Stimulated activated effector memory CD8-positive, alpha-beta T cell treated with anti-CD3 and anti-CD28 coated beads, Interleukin-12 subunit alpha, Interleukin-12 subunit beta, amount 100 ng/mL, for 72 hours (primary cell): ENCODE results near the gene BCL11B.
"Not testable (repeated sequence)": the region's sequence is repeated elsewhere in the genome, so short reads cannot be mapped to it uniquely, and the experiment has no call there.

Experiments
- ATAC-seq: fragments of 150-1000 bp; cut with Tn5 transposase; 2 replicates; pipeline ENCODE4 v1.10.0; 2021
- DNase-seq, 2 donors: peaks; one replicate each; pipeline ENCODE4 v3.0.0; 2021 to 2022; ENCODE audit warnings: low spot score in 2 of 2
- H3K27ac Mint-ChIP-seq: one replicate; pipeline ENCODE4 v1.8.0; 2022; ENCODE audit warnings: mild to moderate bottlenecking, mixed read lengths
- H3K36me3 Mint-ChIP-seq: one replicate; pipeline ENCODE4 v1.8.0; 2022; ENCODE audit warnings: mild to moderate bottlenecking, mixed read lengths
- H3K4me1 Mint-ChIP-seq: one replicate; pipeline ENCODE4 v1.8.0; 2022; ENCODE audit warnings: mixed read lengths
- H3K4me3 Mint-ChIP-seq: one replicate; pipeline ENCODE4 v1.8.0; 2022; ENCODE audit warnings: mild to moderate bottlenecking, mixed read lengths
- H3K9me3 Mint-ChIP-seq: one replicate; pipeline ENCODE4 v1.8.0; 2022; ENCODE audit warnings: mixed read lengths

BCL11B gene

DNA sequence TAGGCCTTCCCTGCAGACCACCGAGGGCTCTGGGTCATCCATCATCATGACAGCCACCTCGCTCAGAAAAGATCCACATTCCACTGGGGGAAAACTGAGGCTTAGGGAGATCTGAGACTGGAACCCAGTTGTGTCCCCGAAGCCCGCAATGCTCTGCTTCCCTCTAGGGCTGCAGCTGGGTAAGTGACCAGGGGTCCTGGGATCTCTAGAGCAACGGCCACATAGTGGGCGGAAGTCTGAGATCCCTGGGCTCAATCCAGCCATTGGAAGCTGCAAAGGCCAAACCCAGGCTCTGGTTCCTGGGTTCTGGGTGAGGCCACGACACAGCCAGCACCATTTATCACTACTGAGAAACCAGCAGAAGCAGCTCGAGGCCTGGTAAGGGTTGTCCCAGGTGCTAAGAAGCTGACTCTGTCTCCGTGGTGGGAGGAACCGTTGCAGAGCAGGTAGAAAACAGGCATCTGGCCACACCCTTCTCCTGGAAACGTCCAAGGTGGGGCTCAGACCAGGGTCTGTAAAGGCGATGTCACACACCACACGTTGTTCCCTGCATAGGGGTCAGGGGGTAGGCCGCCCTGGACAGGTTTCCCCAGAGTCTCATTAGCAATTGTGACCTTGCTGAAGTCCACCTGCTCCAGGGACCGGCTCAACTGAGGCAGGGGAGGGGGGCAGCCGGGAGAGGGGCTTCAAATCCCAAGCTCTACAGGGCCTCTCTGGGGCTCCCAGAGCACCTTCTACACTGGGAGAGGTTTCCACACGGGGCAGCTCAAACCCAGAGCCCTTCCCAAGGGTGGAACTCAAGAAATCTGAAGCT lies 38.6 kb downstream of the BCL11B start:
- peak overlapping the region; percentile 95 for H3K27ac Mint-ChIP-seq
- ATAC-seq = no peak

DNA sequence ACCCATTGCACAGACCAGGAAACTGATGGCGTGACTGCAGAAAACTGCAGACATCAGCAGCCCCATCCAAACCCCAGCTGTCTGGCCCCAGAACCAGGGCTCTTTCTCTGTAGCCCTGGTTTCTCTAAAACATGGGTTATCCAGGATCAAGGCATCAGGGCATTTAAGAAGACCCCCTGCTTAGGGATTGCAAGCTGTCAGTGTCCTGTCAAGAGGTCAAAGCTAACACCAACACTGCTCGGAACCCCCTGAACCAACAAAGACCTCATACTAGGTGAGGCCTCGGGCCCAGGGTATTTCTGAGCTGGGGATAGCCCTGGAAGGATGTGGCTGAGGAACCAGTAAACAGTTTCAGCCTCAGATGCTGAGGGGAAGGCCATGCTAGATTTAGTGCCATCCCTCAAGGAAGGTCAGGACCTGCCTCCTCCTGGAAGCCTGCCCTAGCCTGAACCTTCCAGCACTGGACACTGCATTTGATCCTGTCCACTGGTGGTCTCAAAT lies 39.2 kb downstream of the BCL11B start:
- ATAC-seq = peak; percentile 17
- no peaks in the 10 kb centered on the region for H3K9me3 Mint-ChIP-seq
- H3K4me3 Mint-ChIP-seq = peak overlapping the region; percentile 89
- peaks cover 80% of the 10 kb centered on the region for H3K36me3 Mint-ChIP-seq
- peaks cover 97% of the 10 kb centered on the region for H3K4me1 Mint-ChIP-seq
- DNase-seq = peak in 1 of 2 donors; percentile 64
- peak overlapping the region; percentile 95 for H3K27ac Mint-ChIP-seq

More for the DNA sequence above, 38.6 kb downstream of the BCL11B start:
- Mint-ChIP-seq H3K9me3 (no peaks in the 10 kb centered on the region), H3K36me3 (peaks cover 80% of the 10 kb centered on the region), H3K4me1 (peaks cover 97% of the 10 kb centered on the region), H3K4me3 (peak overlapping the region; percentile 89)
- no peak for DNase-seq

DNA sequence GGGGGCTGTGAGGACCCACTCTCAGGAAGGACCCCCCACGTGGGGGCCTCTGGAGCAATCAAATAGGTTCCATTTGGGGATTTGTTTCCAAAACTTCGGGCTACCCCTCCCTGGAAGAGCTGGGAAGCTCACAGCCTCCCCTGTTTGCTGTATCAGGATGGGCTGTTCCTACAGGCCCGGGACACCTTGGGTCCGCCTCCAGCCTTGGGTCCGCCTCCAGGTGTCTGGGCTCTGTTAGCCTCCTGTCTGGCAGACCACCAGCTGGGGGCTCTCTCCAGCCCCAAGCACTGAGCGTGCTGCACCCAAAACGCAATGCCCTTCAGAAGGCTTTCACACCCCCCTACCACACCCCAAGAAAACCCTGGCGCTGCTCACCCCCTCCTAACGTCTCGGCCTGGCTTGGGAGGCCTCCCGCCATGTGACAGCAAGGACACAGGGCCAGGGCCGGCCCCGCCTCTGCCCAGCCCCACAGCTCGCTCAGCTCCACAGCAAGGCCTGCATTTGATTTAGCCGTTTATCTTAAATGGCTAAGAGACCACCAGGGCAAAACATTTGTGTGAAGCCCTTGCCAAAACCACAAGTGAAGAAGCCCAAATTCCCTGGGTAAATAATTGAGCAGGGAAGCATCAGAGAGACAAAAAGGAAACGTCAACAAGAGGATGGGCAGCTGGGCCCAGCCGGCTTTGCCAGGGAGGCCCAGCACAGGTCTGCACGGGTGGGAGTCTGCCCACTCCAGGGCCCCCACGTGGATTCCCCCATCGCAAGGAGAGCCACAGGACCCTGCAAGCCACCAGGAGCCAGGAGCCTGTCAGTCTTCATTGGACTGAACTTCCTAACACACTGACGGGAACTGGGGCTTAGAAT lies 39.9 kb downstream of the BCL11B start:
- H3K4me3 Mint-ChIP-seq = peak overlapping the region; percentile 89
- H3K36me3 Mint-ChIP-seq = peaks cover 83% of the 10 kb centered on the region
- H3K27ac Mint-ChIP-seq = peak overlapping the region; percentile 95
- no peaks in the 10 kb centered on the region for H3K9me3 Mint-ChIP-seq
- DNase-seq = peak in 1 of 2 donors; percentile 76
- peak; percentile 24 for ATAC-seq
- H3K4me1 Mint-ChIP-seq = peaks cover 97% of the 10 kb centered on the region

DNA sequence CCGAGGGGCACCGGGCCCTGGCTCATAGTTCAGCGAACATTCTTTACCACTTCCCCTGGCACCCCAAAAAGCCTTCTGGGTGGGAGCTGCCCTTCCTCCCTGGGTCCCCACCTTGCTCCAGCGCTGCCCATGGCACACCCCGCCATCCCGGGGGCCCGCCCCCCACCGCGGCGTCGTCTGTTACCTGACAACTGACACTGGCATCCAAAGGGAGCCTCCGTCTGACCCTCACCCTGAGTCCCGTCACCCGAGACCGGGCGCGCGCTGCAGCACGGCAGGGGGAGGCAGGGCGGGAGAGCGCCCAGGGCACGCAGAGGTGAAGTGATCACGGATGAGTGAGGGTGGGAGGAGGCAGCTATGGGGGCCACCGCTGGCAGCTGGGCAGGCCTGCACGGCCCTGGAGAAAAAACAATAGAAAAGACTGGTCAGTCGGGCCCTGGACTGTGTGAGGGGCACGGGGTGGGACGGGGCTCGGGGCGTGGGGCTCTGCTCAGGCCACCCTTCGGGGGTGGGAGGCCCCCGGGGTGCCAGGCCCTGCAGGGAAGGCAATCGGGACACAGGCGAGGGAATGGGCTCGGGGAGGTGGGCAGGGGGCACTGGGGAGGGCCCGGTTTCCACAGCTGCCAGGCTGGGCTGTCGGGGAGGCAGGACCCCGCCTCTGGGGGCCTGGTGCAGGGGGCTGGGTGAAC lies 40.7 kb downstream of the BCL11B start:
- peaks cover 97% of the 10 kb centered on the region for H3K4me1 Mint-ChIP-seq
- ATAC-seq (no peak), DNase-seq (peak in 1 of 2 donors; percentile 63)
- no peaks in the 10 kb centered on the region for H3K9me3 Mint-ChIP-seq
- peak overlapping the region; percentile 95 for H3K27ac Mint-ChIP-seq
- H3K4me3 Mint-ChIP-seq = peak overlapping the region; percentile 89
- H3K36me3 Mint-ChIP-seq = peaks cover 84% of the 10 kb centered on the region

DNA sequence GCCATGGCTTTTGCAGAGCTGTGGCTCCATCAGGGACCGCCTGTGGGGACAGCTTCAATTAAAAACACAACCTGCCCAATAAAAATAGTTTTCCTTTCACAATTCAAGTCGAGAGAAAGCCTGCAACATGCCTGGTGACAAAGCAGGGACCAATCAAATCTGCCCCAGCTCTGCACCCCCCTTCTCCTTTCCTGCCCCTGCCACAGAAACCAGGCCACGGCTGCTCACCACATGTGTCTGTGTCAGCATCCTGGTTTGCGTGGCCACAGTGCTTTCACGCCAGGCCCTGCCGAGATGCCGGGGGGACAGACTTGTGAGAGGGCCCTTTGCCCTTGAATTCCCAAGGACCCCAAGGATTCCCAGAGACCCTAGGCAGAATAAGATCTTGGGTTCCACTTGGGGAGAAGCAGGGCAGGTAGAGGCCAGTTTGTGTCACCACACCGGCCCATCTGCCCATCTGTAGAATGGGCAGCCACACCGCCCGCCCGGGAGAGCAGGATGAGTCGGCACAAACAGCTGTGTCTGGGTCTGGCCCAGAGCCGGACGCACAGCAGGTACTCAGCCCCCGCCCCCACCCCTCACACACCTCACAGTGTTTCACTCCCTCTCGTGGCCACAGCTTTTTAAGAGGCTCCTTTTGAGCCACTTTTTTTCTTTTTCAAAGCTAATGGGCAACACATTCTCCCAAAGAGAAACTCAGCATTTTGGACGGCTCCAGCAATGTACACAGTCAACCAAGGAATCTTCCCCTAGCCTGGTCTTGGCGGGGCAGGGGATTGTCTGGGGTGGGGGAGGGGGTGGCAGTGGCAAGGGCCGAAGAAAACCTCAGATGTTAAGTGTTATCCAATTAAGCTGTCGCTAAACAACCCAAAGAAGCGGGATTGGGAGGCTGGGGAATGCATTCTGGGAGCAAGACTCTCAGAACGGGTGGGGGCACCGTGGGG lies 41.5 kb downstream of the BCL11B start:
- peak overlapping the region; percentile 95 for H3K27ac Mint-ChIP-seq
- H3K9me3 Mint-ChIP-seq = no peaks in the 10 kb centered on the region
- DNase-seq = peak; percentile 68 to 89
- H3K4me1 Mint-ChIP-seq = peaks cover 97% of the 10 kb centered on the region
- H3K4me3 Mint-ChIP-seq = peak overlapping the region; percentile 89
- peaks cover 84% of the 10 kb centered on the region for H3K36me3 Mint-ChIP-seq
- peak; percentile 82 for ATAC-seq

DNA sequence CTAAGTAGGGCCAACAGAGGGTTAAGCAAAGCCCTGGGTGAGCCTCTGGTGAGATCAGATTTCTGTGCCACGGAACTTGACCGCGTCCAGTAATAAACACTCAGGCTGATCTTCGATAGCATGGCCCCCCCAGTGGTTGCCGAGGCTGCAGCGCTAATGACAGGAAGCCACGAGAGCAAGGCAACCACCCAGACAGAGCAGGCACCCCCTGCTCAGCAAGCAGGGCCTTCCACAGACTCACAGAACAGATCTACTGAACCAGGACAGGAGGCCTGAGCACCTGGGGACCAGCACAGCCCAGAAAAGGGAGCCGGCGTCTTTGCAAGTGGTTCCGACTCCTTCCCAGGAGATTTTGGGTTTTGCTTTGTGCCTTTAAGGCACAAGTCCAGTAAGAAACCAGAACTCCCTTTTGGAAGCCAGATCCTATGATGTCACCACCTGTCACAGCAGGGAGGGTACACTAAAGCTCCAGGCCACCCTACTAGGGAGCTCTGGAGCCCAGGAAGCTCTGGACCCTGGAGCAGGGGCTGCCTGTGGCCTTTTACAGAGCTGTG lies 42.3 kb downstream of the BCL11B start:
- H3K4me3 Mint-ChIP-seq = peak overlapping the region; percentile 89

DNA sequence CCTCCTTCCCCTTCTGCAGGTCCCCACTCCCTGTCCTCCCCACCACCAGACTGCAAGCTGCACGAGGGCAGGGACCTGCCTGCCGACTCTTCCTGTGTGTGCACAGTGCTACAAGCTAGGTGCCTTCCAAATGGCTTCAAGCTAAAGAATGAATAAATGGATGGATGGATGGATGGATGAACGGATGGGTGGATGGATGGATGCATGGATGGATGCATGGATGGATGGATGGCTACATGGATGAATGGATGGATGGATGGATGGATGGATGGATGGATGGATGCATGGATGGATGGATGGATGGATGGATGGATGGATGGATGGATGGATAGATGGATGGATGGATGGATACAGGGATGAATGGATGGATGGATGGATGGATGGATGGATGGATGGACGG lies 43.2 kb downstream of the BCL11B start:
- not testable (repeated sequence) for ATAC-seq, DNase-seq, H3K9me3 Mint-ChIP-seq
- H3K4me1 Mint-ChIP-seq = peaks cover 97% of the 10 kb centered on the region
- peak overlapping the region; percentile 89 for H3K4me3 Mint-ChIP-seq
- peaks cover 84% of the 10 kb centered on the region for H3K36me3 Mint-ChIP-seq
- H3K27ac Mint-ChIP-seq = peak overlapping the region; percentile 95

More for the DNA sequence above, 42.3 kb downstream of the BCL11B start:
- ATAC-seq (peak; percentile 24), DNase-seq (peak in 1 of 2 donors; percentile 64)
- Mint-ChIP-seq H3K36me3 (peaks cover 84% of the 10 kb centered on the region), H3K9me3 (no peaks in the 10 kb centered on the region), H3K4me1 (peaks cover 97% of the 10 kb centered on the region), H3K27ac (peak overlapping the region; percentile 95)

DNA sequence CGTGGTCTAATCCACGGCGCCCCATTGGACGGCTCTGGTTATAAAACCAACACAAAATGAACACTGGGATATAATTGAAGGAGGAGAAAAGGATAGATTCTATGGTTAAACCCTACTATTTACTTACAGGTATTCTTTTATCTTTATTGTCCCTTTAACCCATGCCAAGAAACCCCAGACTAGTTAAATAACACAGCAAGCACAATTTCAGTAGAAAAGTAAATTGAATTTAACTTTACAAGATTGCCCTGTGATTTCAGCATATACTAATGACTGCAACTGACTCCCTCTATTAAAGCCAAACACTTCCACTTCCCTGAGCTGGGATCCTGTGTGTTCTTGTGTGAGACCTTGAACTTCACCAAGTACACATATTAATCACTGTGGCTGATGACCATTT lies 45.3 kb downstream of the BCL11B start:
- Mint-ChIP-seq H3K27ac (peak overlapping the region; percentile 95), H3K4me3 (peak overlapping the region; percentile 89), H3K36me3 (peaks cover 92% of the 10 kb centered on the region), H3K4me1 (peaks cover 97% of the 10 kb centered on the region), H3K9me3 (no peaks in the 10 kb centered on the region)
- DNase-seq (no peak), ATAC-seq (peak; percentile 12)

DNA sequence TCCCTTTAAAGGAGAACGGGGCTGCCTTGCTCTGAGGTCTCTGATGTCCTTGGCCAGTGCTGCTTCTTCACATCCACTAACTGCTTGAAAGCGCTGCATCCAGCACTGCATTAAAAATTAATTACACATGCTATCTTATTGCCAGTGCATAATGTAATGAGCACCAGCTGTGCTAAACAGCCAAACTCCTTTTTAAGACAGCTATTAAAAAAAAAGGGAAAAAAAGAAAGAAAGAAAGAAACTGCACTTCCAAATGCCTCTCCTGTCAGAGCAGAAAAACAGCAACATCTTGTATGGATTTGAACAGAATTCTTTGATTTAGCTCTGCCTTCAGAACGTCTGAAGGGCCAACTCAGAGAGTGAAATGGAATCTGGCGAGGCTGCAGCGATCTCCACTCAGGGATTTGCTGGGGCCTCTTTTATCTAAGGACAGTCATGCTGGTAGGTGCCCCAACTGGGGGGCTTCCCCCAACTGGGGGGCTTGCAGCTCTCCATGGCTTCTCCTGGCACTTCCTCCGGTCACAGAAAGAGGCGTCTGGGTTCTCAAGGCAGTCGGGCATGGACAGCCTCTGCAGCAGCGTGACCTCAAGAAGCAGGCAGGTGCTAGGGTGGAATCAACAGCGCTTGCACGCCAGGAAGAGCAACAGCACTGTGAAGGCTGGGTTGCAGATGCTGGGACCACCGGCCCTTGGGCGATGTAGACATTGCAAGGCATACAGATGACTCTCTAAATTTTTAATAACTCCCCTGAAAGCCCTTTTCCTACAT lies 46.4 kb downstream of the BCL11B start:
- no peak for ATAC-seq
- H3K36me3 Mint-ChIP-seq = peaks cover 94% of the 10 kb centered on the region
- peak overlapping the region; percentile 89 for H3K4me3 Mint-ChIP-seq
- H3K27ac Mint-ChIP-seq = peak overlapping the region; percentile 95
- H3K4me1 Mint-ChIP-seq = peaks cover 96% of the 10 kb centered on the region
- no peaks in the 10 kb centered on the region for H3K9me3 Mint-ChIP-seq
- no peak for DNase-seq

DNA sequence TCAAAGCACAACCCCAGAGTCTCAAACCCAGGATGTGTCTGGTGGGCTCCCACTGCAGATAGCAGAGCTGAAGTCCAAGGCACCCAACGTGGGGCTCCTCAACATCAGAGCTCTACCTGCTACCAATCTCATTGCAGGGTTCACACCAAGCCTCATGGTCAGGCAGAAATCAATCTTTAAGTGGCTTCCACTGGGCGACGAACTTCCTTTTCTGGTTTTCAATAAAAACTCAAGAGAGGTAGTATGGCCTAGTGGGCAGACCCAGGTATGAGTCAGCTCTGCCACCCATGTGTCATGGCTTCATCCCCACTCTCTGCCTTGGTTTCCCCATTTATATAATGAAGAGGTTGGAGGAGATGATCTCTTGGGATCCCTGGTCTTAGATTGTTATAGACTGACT lies 47.0 kb downstream of the BCL11B start:
- H3K27ac Mint-ChIP-seq = peak overlapping the region; percentile 95
- DNase-seq = no peak
- ATAC-seq = peak; percentile 3
- peaks cover 94% of the 10 kb centered on the region for H3K36me3 Mint-ChIP-seq
- H3K9me3 Mint-ChIP-seq = no peaks in the 10 kb centered on the region
- peaks cover 96% of the 10 kb centered on the region for H3K4me1 Mint-ChIP-seq
- H3K4me3 Mint-ChIP-seq = peak overlapping the region; percentile 89

DNA sequence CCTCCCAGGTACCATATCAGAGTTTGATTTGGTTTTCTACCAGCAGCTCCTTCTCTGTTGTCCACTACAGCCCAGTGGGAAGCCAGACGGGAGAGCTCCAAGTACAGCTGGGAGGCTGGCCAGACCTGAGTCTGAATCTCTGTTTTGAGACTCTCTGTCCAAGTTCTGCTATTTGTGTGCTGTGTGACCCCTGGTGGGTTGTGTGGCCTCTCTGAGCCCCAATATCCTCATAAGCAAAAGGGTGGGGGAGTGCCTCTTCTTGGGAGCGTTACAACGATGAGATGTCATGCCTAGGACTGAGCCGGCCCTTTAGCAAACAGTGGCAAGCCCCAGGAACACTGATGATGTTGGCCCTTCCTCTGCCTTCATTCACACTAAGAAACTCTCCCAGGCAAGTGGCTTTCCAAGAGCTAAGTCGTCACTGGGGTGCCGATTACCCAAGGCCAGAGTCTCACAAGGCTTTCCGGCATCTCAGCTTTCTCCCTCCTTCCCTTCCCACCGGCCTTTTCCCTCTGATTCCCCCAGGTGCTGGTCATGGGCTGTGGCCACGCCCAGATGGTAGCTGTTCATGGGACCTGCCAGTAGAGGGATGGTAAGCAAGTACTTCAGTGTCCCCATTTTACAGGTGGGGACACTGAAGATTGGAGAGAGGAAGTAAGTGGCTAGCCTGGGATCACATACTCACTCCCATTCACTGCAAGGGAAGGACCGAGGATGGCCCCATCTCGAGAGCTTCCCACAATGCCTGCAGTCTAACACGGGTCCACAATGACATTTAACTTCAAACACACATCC lies 47.7 kb downstream of the BCL11B start:
- peaks cover 95% of the 10 kb centered on the region for H3K4me1 Mint-ChIP-seq
- ATAC-seq (peak; percentile 22), DNase-seq (no peak)
- peaks cover 90% of the 10 kb centered on the region for H3K36me3 Mint-ChIP-seq
- peak overlapping the region; percentile 95 for H3K27ac Mint-ChIP-seq
- no peaks in the 10 kb centered on the region for H3K9me3 Mint-ChIP-seq
- peak overlapping the region; percentile 89 for H3K4me3 Mint-ChIP-seq

DNA sequence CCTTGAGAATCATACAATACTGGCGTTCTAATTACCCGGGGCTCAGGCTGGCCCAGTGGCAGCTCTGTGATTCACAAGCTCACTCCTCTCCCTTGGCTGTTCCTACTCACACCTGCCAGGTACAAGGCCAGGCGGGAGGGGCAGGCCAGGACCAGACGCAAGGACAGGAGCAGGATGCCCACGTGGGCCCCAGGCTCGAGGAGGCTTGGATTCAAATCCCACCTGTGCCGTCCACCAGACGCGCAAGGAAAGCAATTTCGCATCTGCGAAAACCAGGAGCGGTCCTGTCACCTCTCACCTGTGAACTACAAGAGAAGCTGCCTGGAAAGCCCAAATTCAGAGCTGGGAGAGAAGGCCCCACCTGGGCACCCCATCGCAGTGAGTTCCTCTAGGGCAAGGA lies 50.6 kb downstream of the BCL11B start:
- no peak for DNase-seq
- ATAC-seq = no peak
- H3K36me3 Mint-ChIP-seq = peaks cover 86% of the 10 kb centered on the region
- peak overlapping the region; percentile 60 for H3K27ac Mint-ChIP-seq
- peaks cover 94% of the 10 kb centered on the region for H3K4me1 Mint-ChIP-seq
- no peak overlapping the region for H3K4me3 Mint-ChIP-seq
- H3K9me3 Mint-ChIP-seq = no peaks in the 10 kb centered on the region
